Central memory CD8-positive, alpha-beta T cell (primary cell): ENCODE data around the gene RAI14.

Experiments
- ATAC-seq: fragments of 150-1000 bp; cut with Tn5 transposase; replicated peaks from 2 replicates; pipeline ENCODE4 v1.10.0; 2022; ENCODE audit warnings: mild to moderate bottlenecking, moderate FRiP score, moderate number of reproducible peaks; ENCODE audit not compliant: poor library complexity, severe bottlenecking; ENCODE audit errors: extremely low read depth
- DNase-seq, 2 donors: peaks; one replicate each; pipeline ENCODE4 v3.0.0; 2021; ENCODE audit warnings: low spot score in 2 of 2
- H3K27ac Mint-ChIP-seq: one replicate; pipeline ENCODE4 v1.8.0; 2022; ENCODE audit warnings: low read depth, mild to moderate bottlenecking, moderate library complexity, mixed read lengths
- H3K27me3 Mint-ChIP-seq: one replicate; pipeline ENCODE4 v1.8.0; 2022; ENCODE audit warnings: mixed read lengths
- H3K36me3 Mint-ChIP-seq: one replicate; pipeline ENCODE4 v1.8.0; 2022; ENCODE audit warnings: mild to moderate bottlenecking, moderate library complexity, mixed read lengths; ENCODE audit not compliant: insufficient read depth
- H3K4me1 Mint-ChIP-seq: one replicate; pipeline ENCODE4 v1.8.0; 2022; ENCODE audit warnings: mixed read lengths
- H3K4me3 Mint-ChIP-seq: one replicate; pipeline ENCODE4 v1.8.0; 2022; ENCODE audit warnings: mild to moderate bottlenecking, moderate library complexity, mixed read lengths
- H3K9me3 Mint-ChIP-seq: one replicate; pipeline ENCODE4 v1.8.0; 2022; ENCODE audit warnings: mixed read lengths

RAI14 gene

DNA sequence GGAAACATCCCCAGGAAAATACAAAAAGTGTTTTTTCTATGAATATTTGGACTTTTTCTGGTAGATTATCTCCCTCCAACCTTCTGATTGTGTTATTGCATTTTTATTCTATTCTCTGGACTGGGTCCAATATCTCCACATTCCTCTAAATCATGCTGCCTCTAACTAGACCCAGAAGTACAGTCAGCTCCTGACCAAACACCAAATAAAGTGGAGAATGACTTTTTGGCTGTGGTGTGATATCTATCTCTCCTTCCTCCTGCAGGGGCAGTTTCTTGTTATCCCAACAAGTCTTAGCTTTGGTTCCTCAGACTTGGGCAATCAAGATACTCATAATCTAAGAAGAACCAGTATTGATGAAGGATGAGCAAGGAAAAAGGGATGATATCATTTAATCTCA is 3.2 kb upstream of the RAI14 start:
- no peak overlapping the region for H3K4me3 Mint-ChIP-seq
- peaks cover 4% of the 10 kb centered on the region for H3K36me3 Mint-ChIP-seq
- H3K27me3 Mint-ChIP-seq = peaks cover 36% of the 10 kb centered on the region
- peaks cover 23% of the 10 kb centered on the region for H3K4me1 Mint-ChIP-seq
- ATAC-seq (no peak), DNase-seq (no peak)
- no peaks in the 10 kb centered on the region for H3K9me3 Mint-ChIP-seq
- no peak overlapping the region for H3K27ac Mint-ChIP-seq

DNA sequence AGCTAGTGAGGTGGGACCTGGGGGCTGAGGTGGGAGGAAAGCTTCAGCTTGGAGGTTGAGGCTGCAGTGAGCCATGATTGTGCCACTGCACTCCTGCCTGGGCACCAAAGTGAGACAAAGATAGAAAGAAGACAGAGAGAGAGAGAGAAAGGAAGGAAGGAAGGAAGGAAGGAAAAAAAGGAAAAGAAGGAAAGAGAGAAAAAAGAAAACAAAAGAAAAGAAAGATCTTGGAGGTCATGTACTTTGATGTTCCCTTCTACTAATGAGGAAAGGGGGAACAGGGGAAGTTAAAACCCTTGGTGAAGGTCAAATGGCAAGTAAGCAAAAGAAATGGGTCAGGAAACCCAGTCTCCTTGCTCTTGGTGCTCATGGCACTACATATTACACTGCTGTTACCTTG is 2.4 kb upstream of the RAI14 start:
- Mint-ChIP-seq H3K27ac (no peak overlapping the region), H3K4me3 (no peak overlapping the region), H3K9me3 (no peaks in the 10 kb centered on the region), H3K4me1 (peaks cover 25% of the 10 kb centered on the region), H3K27me3 (peaks cover 37% of the 10 kb centered on the region), H3K36me3 (peaks cover 4% of the 10 kb centered on the region)
- DNase-seq (no peak), ATAC-seq (no peak)

DNA sequence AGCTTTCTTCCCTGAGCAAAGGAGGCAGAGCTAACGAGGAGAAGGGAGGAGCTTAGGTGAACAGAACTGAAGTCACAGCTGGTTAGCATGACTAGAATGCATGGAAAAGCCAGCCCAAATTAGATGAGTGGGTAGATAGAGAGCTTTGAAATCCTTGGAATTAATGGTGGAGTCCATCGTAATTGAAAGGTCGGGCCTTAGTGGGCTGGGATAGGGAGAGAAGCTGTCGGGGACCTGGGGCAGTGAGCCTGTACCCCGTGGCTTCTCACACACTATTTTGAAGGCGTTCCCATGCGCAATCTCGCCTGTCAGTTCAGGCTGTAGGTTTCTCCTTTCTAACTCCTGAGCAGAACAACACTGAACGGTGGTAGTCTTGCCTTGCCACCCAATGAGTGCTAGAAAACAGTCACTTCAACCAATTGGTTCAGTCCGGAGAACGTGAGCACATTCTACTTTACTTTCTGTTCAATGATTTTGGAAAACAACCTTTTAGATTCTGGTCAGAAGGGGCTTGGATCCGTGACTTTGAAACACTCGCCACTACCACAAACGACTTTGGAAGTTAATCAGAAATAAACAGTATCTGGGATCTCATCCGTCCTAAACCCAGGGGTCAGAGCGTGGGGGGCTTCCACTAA is 655 bp upstream of the RAI14 start:
- Mint-ChIP-seq H3K27me3 (peaks cover 47% of the 10 kb centered on the region), H3K4me1 (peaks cover 25% of the 10 kb centered on the region), H3K27ac (peak overlapping the region; percentile 82)

DNA sequence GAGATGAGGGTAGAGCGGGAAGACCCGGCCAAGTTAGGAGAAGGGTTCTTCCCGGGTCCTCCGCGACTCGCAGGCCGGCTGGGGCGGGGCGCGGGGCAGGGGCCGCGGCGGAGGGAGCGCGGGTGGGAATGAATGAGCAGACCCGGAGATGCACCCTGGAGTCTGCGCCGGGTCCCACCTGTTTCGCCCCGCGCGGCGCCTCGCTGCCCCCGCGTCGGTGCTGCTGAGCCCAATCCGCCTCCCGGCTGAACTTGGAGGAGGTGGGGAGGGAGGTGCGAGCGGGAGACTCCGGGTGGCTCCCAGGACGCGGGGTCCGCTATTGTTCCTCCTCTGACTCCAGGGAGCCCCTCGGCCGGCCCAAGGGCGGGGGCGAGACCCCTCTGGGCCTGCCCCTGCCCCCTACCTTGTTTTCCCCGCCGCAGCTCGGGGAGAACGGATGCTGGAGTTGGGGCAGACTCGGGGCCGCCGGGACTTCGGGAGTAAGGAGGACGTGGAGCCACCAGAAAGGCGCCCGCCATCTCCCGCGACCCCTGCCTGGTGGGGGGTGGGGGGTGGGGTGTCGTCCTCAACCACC is 659 bp downstream of the RAI14 start:
- no peak for DNase-seq

More for the DNA sequence above, 655 bp upstream of the RAI14 start:
- Mint-ChIP-seq H3K9me3 (no peaks in the 10 kb centered on the region), H3K36me3 (peaks cover 4% of the 10 kb centered on the region), H3K4me3 (peak overlapping the region; percentile 96)
- DNase-seq = no peak
- peak; percentile 55 for ATAC-seq

DNA sequence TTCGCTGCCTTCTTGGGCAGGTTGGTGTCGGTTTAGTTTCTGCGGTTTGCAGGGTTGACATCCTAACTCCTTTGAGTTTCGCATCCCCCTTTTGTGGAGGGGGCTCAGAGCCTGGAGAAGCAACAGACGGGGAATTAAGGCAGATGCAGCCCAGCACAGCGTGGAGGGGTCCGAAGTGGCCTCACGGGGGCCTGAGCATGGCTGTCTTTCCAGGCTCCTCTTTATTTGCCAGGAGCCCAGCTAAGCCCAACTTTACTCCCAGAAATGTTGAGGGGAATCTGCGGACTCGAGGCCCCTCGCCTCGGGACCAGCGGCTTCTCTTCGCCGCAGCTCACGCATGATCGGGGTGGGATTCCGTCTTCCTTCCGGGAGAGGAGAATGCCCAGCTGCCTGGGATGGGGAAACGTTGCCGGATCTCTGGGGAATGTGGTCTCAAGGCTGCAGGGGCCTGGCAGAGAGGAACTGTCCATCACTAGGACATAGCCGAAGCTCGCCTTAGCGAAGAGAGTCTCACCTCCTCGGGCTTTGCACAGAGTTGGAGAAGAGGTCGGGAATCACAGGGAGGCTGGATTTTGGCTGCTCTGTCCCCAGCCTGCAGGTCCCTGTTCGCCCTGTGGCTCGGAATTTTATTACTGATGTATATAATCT is 1.3 kb downstream of the RAI14 start:
- H3K27ac Mint-ChIP-seq = no peak overlapping the region
- H3K9me3 Mint-ChIP-seq = no peaks in the 10 kb centered on the region
- DNase-seq (no peak), ATAC-seq (no peak)
- H3K36me3 Mint-ChIP-seq = peaks cover 4% of the 10 kb centered on the region
- peaks cover 65% of the 10 kb centered on the region for H3K27me3 Mint-ChIP-seq
- peak overlapping the region; percentile 96 for H3K4me3 Mint-ChIP-seq
- peaks cover 25% of the 10 kb centered on the region for H3K4me1 Mint-ChIP-seq

More for the DNA sequence above, 659 bp downstream of the RAI14 start:
- Mint-ChIP-seq H3K36me3 (peaks cover 4% of the 10 kb centered on the region), H3K27me3 (peaks cover 60% of the 10 kb centered on the region), H3K4me3 (peak overlapping the region; percentile 96), H3K4me1 (peaks cover 25% of the 10 kb centered on the region), H3K9me3 (no peaks in the 10 kb centered on the region), H3K27ac (no peak overlapping the region)
- peak; percentile 16 for ATAC-seq

DNA sequence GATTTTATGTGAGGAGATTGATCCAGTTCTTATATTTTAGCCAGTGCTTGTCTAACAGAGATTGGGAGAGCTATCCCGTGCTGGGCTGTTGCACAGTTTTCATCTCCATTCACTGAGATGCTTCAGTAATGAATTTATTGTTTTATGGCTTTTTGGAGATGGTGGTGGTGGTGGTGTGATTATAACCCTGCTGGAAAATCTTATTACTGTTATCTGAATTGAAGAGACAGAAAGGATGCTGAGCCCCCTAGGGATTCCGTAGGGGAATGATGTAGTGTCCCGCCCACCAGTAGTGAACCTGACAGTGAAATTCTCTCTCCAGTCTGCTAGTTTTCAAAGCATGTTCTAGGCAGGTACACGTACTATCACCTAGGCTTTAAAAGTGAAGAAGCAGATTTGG is 1.9 kb downstream of the RAI14 start:
- ATAC-seq (no peak), DNase-seq (no peak)
- Mint-ChIP-seq H3K36me3 (peaks cover 4% of the 10 kb centered on the region), H3K4me1 (peaks cover 25% of the 10 kb centered on the region), H3K27me3 (peaks cover 65% of the 10 kb centered on the region), H3K27ac (no peak overlapping the region), H3K4me3 (peak overlapping the region; percentile 96), H3K9me3 (no peaks in the 10 kb centered on the region)

DNA sequence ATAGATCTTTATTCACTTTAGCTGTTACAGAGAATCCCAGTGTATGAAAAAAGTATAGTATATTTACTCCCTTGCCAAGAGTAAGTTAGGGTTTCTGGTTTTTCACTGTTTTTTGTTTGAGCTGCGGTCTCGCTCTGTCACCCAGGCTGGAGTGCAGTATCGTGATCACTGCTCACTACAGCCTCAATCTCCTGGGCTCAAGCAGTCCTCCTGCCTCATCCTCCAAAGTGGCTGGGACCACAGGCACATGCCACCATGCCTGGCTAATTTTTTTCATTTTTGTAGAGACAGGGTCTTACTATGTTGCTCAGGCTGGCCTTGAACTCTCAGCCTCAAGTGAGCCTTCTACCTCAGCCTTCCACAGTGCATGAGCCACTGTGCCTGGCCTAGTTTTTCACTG is 3.0 kb downstream of the RAI14 start:
- H3K4me1 Mint-ChIP-seq = peaks cover 25% of the 10 kb centered on the region
- peaks cover 4% of the 10 kb centered on the region for H3K36me3 Mint-ChIP-seq
- ATAC-seq = no peak
- H3K27ac Mint-ChIP-seq = no peak overlapping the region
- H3K9me3 Mint-ChIP-seq = no peaks in the 10 kb centered on the region
- DNase-seq = no peak
- H3K4me3 Mint-ChIP-seq = no peak overlapping the region
- peaks cover 65% of the 10 kb centered on the region for H3K27me3 Mint-ChIP-seq

DNA sequence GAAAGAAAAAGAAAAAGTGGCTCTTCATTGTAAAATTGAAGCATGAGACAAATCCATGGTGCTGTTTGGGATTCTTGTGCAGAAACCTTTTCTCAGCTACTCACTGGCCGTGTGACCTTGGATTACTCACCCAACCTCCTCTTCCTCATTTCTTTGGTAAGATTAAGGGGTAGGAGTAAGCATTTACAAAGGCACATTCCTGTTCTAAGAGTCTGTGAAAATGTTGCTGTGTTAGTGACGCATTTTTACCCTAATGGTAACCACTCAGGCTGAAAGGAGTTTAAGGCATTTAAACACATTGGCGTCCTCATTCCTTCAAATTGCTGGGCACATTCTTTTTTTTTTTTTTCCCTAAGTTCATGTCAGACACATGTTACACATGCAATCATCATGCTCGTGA is 4.3 kb downstream of the RAI14 start:
- Mint-ChIP-seq H3K4me3 (no peak overlapping the region), H3K4me1 (peaks cover 15% of the 10 kb centered on the region), H3K27me3 (peaks cover 55% of the 10 kb centered on the region), H3K27ac (no peak overlapping the region), H3K9me3 (no peaks in the 10 kb centered on the region), H3K36me3 (peaks cover 4% of the 10 kb centered on the region)
- DNase-seq = no peak
- ATAC-seq = no peak

DNA sequence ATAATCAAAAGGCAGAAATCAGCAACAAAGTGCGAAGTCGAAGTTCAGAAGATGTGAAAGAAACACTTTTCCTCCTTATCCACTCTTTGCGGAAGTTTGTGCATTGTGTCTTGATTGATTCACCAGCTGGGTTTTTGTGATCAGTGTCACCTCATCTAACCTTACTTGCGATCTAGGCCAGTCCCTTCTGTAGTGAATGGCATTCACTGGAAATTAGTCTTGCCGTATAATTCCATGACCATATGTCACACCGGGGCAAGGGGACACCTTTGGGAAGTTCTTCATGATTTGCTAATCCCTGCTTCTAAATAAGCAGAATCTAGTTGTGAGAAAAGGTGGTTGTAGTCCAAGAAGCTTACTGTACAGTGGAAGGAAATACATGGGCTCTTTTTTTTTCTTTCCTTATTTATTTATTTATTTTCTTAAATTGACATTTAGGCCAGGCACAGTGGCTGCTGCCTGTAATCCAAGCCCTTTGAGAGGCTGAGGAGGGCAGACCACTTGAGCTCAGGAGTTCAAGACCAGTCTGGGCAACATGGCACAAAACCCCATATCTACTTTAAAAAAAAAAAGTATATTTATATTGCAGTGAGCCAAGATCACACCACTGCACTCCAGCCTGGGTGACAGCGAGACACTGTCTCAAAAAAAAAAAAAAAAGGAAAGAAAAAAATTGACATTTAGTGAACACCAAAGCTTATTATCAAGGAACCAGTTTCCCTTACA is 7.8 kb downstream of the RAI14 start:
- DNase-seq = no peak
- Mint-ChIP-seq H3K4me1 (no peaks in the 10 kb centered on the region), H3K9me3 (no peaks in the 10 kb centered on the region), H3K27ac (no peak overlapping the region), H3K27me3 (peaks cover 32% of the 10 kb centered on the region), H3K4me3 (no peak overlapping the region), H3K36me3 (no peaks in the 10 kb centered on the region)
- no peak for ATAC-seq

DNA sequence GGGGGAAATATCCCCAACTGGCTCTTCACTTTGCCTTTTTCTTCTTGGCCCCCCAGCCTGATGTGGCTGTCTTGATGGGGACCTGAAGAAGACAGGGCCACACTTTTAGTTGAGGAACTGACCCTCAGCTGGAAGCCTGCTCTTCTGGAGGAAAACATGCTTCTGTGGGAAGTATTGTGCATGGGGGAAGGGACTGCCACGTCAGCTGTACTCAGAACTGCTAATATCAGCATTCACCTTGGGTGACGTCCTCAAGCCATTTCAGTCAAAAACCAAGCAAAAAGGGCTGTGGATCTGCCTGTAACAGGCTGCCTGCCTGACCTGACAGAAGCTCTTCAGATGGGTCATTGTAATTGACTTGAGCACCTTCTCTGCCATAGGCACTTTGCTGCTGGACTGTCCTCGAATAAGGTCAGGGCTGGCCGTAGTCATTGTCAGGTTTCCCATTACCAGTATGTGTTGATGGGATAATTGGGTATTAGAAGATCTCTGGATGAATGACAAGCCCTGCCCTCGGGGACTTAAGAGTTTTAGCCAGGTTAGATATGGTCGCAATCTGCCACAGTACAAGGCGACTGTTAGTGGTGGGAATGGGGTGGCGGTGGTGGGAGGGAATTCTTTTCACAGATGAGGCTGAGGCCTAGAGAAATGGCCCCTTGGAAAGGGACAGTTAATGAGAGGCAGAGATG is 10.4 kb downstream of the RAI14 start:
- DNase-seq = no peak
- H3K9me3 Mint-ChIP-seq = no peaks in the 10 kb centered on the region
- no peak overlapping the region for H3K27ac Mint-ChIP-seq
- H3K4me3 Mint-ChIP-seq = no peak overlapping the region
- no peak for ATAC-seq
- H3K36me3 Mint-ChIP-seq = peaks cover 2% of the 10 kb centered on the region
- peaks cover 8% of the 10 kb centered on the region for H3K27me3 Mint-ChIP-seq
- no peaks in the 10 kb centered on the region for H3K4me1 Mint-ChIP-seq

DNA sequence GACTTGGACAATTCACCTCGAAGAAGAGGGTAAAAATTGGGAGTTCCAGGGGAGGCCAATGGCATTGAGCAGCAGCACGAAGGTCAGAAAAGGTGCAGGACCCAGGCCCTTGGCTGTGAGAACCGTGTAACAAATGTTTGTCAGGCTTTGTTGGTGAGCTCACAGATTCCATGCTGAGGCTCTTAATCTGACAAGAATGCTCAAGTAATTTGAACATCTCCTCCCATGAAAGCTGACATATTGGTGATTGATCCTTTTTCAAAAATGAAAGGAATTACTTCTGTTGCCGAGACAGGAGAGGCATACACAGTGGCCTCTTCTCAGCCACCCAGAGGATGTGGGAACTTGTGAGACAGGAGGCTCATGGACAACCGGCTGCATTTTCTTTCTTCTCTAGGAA is 11.6 kb downstream of the RAI14 start:
- Mint-ChIP-seq H3K4me1 (no peaks in the 10 kb centered on the region), H3K27ac (no peak overlapping the region), H3K36me3 (peaks cover 2% of the 10 kb centered on the region), H3K4me3 (no peak overlapping the region), H3K9me3 (no peaks in the 10 kb centered on the region), H3K27me3 (no peaks in the 10 kb centered on the region)
- ATAC-seq (no peak), DNase-seq (no peak)

DNA sequence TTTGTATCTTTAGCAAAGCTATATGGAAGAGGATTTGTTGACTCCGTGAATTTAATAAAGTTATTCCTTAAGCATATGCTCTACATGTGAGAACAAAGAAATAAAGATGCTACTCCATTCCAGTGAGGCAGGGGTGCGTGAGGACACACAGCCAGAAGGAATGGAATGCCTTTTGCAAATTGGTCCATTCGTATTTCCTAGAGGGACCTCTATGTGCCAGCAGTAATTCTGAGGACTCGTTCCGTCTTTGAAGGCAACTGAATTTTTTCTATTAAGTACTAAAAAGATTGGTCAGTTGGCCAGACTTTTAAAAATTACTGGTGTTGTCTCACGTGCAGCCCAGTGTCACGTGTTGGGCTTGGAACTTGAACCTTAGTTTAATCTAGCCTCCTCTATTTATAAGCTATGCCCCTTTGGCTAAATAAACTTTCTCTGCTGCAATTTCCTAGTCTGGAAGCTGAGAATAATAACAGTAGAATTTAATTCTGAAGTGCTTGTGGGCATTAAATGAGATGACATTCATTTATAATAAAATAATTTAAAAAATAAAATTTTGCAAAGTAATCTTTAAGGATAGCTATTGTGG is 13.9 kb downstream of the RAI14 start:
- no peak overlapping the region for H3K27ac Mint-ChIP-seq
- H3K36me3 Mint-ChIP-seq = peaks cover 2% of the 10 kb centered on the region
- DNase-seq = no peak
- H3K27me3 Mint-ChIP-seq = no peaks in the 10 kb centered on the region
- no peak for ATAC-seq
- H3K9me3 Mint-ChIP-seq = no peaks in the 10 kb centered on the region
- H3K4me3 Mint-ChIP-seq = no peak overlapping the region
- H3K4me1 Mint-ChIP-seq = no peaks in the 10 kb centered on the region
